Limb (tissue), 2 donors: Measurements from ENCODE around the gene HTT.

ENCODE experiments used
- DNase-seq, 2 donors: peaks; one replicate each; pipeline ENCODE4 v3.0.0-alpha.2; 2016; ENCODE audit errors: extremely low spot score in 2 of 2

HTT gene

GRCh38 chr4:3074078-3074845, at the start of gene HTT, which contains the start of gene HTT-AS:
Gene HTT (plus strand): TSS chr4:3074681. CDS start chr4:3074826, 145 bp downstream.
Gene HTT-AS (minus strand): TSS chr4:3074538.
- DNase-seq, result peak; percentile 96 to 100

- DNase-seq, result no peak
Measured at GRCh38 chr4:3025881-3026280, 48.6 kb upstream of the HTT start.

GRCh38 chr4:3026540-3026939, 47.9 kb upstream of the HTT start:
- DNase-seq, result no peak

- DNase-seq, result no peak
Measured at GRCh38 chr4:3029464-3029863, 45.0 kb upstream of the HTT start.

GRCh38 chr4:3030566-3031356, 43.7 kb upstream of the HTT start:
- no peak for DNase-seq

- no peak for DNase-seq
Measured at GRCh38 chr4:3031357-3032082, 43.0 kb upstream of the HTT start.

- DNase-seq, result no peak
Measured at GRCh38 chr4:3034231-3034630, 40.2 kb upstream of the HTT start.

GRCh38 chr4:3035249-3035648, 39.2 kb upstream of the HTT start:
- DNase-seq, result no peak

- no peak for DNase-seq
Measured at GRCh38 chr4:3035674-3036073, 38.8 kb upstream of the HTT start.

GRCh38 chr4:3036131-3036952, 38.1 kb upstream of the HTT start:
- no peak for DNase-seq

GRCh38 chr4:3037957-3038461, 36.5 kb upstream of the HTT start:
- DNase-seq, result peak in 1 of 2 donors; percentile 59

- DNase-seq, result no peak
Measured at GRCh38 chr4:3039706-3040366, 34.6 kb upstream of the HTT start.

- no peak for DNase-seq
Measured at GRCh38 chr4:3040452-3041191, 33.9 kb upstream of the HTT start.

GRCh38 chr4:3041192-3042142, 33.0 kb upstream of the HTT start:
- peak; percentile 19 to 60 for DNase-seq

GRCh38 chr4:3042226-3042625, 32.3 kb upstream of the HTT start:
- no peak for DNase-seq

GRCh38 chr4:3043282-3044020, 31.0 kb upstream of the HTT start:
- DNase-seq, result no peak

- no peak for DNase-seq
Measured at GRCh38 chr4:3044870-3045819, 29.3 kb upstream of the HTT start.
